IPS-18c (cell line): ENCODE measurements around the gene TMEM192.
"Not testable (repeated sequence)": the region's sequence is repeated elsewhere in the genome, so short reads cannot be mapped to it uniquely, and the experiment has no call there.

Source experiments
- H3K4me3 ChIP-seq: 2 replicates; pipeline ENCODE4 v1.7.0; 2013; ENCODE audit warnings: low read depth, mild to moderate bottlenecking, low read length, moderate library complexity; ENCODE audit not compliant: insufficient read depth
- H3K9me3 ChIP-seq: one replicate; pipeline ENCODE4 v1.6.1; 2013; ENCODE audit warnings: mild to moderate bottlenecking, low read length, moderate library complexity; ENCODE audit not compliant: control insufficient read depth, insufficient read depth

Gene TMEM192

DNA sequence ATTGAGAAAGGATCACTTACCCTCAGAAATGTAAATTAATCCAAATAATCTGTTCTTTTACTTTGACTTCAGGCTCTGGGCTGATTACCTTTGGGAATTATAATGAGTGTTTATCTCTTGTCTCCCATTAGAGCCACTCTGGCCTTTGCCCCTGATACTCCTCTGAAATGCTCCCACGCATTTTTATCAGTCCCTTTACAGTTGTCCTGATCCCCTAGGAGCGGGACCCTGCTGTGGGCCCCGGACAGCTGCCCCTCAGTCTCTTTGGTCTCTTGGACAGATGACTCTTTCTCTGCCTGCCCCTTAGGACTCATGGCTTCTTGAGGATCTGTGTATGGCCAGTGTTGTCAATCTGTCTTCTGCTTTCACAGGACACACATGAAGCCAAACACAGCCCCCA, 60.0 kb downstream of the TMEM192 start:
- Histone ChIP-seq H3K4me3 (no peak overlapping the region), H3K9me3 (no peaks in the 10 kb centered on the region)

DNA sequence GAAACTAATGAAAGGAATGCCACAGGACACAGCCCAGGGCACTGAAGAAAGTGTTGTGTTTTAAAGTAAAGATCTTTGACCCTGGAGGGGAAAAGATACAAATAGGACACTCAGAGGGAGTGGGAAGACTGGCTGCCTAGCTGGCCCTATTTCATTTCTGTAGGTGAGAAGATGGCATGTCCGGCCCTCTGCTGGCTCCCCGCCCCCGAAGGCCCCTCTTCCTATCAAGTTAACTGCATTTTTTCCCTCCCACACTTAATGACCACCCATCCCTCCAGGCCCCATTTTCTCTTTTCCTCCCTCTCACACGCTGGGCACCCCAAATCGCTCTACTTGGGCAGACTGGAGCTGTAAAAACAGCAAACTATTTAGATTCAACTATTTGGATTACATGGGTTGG, 64.5 kb downstream of the TMEM192 start:
- no peak overlapping the region for H3K4me3 ChIP-seq
- no peaks in the 10 kb centered on the region for H3K9me3 ChIP-seq

DNA sequence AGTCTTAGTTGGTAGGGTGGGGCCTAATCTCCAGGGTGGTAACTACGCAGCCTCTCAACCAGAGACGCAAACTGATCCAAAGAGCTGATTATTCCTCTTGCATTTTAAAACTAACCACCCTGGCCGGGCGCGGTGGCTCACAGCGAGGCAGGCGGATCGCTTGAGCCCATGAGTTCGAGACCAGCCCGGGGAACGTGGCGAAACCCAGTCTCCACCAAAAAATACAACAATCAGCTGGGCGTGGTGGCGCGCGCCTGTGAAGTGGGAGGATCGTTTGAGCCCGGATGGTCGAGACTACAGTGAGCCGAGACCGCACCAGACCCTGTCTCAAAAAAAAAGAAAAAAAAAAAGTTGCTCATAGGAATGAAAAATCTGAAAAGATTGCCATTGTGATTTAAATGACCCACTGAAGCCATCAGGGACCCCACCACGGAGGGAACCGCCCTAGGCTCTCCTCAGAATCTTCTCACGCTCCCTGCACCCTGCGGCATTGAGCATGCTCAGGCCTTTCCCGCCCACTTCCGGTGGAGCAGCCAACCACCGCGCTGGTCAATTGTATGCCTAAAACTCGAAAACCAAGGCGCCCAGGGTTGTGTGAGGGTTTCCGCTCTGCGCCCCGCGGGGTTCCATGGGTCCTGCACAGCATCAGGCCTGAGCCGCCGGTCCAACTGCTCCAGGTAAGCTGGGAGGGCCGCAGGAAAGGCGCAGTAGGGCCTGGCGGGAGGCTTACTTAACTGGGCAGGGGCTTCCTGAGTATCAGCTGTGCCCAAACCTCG, 81.0 kb downstream of the TMEM192 start, which contains the start of gene TRIM60:
TSS of gene TRIM60 (plus strand) at position 564 of the 776 bp plus-strand sequence. CDS start 8,074 bp downstream, outside the sequence.
- Histone ChIP-seq H3K4me3 (no peak within 1 kb of the TSS), H3K9me3 (no peaks in the 10 kb centered on the region)

DNA sequence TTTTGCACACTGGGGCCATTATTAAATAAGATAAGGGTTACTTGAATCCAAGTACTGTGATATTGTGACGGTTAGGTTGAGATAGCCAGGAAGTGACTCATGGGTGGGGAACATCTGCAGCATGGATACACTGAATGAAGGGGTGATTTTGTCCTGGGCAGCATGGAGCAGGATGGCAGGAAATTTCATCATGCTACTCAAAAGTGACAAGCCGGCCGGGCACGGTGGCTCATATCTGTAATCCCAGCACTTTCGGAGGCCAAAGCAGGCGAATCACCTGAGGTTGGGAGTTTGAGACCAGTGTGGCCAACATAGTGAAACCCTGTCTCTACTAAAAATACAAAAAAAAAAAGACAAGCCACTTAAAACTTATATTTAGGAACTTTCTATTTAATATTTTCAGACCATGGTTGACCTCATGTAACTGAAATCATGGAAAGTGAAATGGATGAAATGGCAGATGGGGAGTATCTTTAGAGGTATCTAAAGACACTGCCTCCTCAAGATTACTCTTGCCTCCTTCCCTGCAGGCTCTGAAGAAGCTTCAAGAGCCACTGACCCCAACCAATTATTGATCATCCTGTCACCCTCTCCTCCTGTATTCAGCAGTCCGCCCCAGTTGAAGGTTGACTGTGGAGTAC, 84.8 kb downstream of the TMEM192 start:
- Histone ChIP-seq H3K9me3 (no peaks in the 10 kb centered on the region), H3K4me3 (no peak overlapping the region)

DNA sequence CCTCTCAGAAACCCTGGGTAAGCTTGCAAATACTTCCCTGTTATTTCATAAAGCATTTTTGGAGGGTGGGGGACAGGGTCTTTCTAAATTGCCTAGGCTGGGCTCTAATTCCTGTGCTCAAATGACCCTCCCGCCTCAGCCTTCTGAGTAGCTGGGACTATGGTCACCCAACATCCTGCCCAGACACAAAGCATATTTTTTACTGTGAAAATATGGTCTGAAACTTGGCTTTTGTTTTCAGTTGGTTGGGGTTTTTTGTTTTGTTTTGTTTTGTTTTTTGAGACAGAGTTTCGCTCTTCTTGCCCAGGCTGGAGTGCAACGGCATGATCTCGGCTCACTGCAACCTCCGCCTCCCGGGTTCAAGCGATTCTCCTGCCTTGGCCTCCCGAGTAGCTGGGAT, 86.9 kb downstream of the TMEM192 start:
- H3K4me3 ChIP-seq, result not testable (repeated sequence)

More for the DNA sequence above, 86.9 kb downstream of the TMEM192 start:
- H3K9me3 ChIP-seq, result not testable (repeated sequence)
